ENCODE data around the gene RBM6. TPM values are rescaled to one million over a fixed set of nuclear protein-coding genes. Genes with fewer than 3 reads are reported as not detected.

RBM6 gene
- polyA plus RNA-seq, 1 of the 3 experiments (the other 2 are of a cell fraction): 67.4 TPM

GRCh38 chr3:50090984-50091383, 151.0 kb downstream of the RBM6 start:
- H3K9ac ChIP-seq: no peak overlapping the region

GRCh38 chr3:50095352-50095998, 155.5 kb downstream of the RBM6 start:
- Histone ChIP-seq H3K79me2 (ENCODE audit: insufficient read depth) (peaks cover 77% of the 10 kb centered on the region), H4K20me1 (ENCODE audit: insufficient read depth) (peaks cover 54% of the 10 kb centered on the region), H3K4me1 (ENCODE audit: control insufficient read depth in 1 of 2, insufficient read depth in 2 of 2, low read depth in 1 of 2, low read length in 1 of 2) (peaks cover 4 to 12% of the 10 kb centered on the region in 2 experiments; a peak in 2 of 4 replicates), H3F3A (replicated peaks; ENCODE audit: insufficient read depth) (peaks cover 39% of the 10 kb centered on the region), H3K9me2 (no peaks in the 10 kb centered on the region), H2AFZ (ENCODE audit: low read depth) (no peak overlapping the region), H3K36me3 (replicated peaks in 1 of 2; ENCODE audit: control insufficient read depth in 1 of 2, insufficient read depth in 2 of 2, low read length in 1 of 2) (peaks cover 77 to 98% of the 10 kb centered on the region in 2 experiments), H3K9me3 (no peaks in the 10 kb centered on the region), H3K27me3 (ENCODE audit: insufficient read depth) (no peaks in the 10 kb centered on the region), H3K9ac (no peak overlapping the region), H3K4me2 (no peak overlapping the region), H3K27ac (ENCODE audit: low read depth in 2 of 2, low read length in 1 of 2) (no peak overlapping the region), H3K4me3 (ENCODE audit: low read depth in 2 of 2, low read length in 1 of 2) (no peak overlapping the region)
- WGBS (ENCODE audit: low lambda C conversion rate): 94% methylated on average over 5 of the region's 5 CpGs
- TF ChIP-seq NRF1 (IDR thresholded peaks at IDR 0.05; ENCODE audit: low read depth, low read length) (no peak), ZBTB33 (IDR thresholded peaks at IDR 0.05; ENCODE audit: borderline replicate concordance, low read depth) (no peak), FOXM1 (IDR thresholded peaks at IDR 0.05; ENCODE audit: low read depth) (no peak), GABPA (IDR thresholded peaks at IDR 0.05; ENCODE audit: low read depth) (no peak), TAF1 (IDR thresholded peaks at IDR 0.05; ENCODE audit: borderline replicate concordance, low read depth, low read length) (no peak), RAD21 (IDR thresholded peaks at IDR 0.05; ENCODE audit: low read length) (no peak), NFIC (IDR thresholded peaks at IDR 0.05; ENCODE audit: borderline replicate concordance) (no peak), IRF3 (IDR thresholded peaks at IDR 0.05; ENCODE audit: low read depth, low read length) (no peak), USF1 (IDR thresholded peaks at IDR 0.05; ENCODE audit: borderline replicate concordance, low read depth) (no peak), MAX (IDR thresholded peaks at IDR 0.05; ENCODE audit: low read depth) (no peak), YY1 (IDR thresholded peaks at IDR 0.05; ENCODE audit: low read depth) (no peak), EP300 (IDR thresholded peaks at IDR 0.05; ENCODE audit: borderline replicate concordance in 1 of 2, low read depth in 1 of 2, low read length in 1 of 2) (no peak), SIN3A (IDR thresholded peaks at IDR 0.05; ENCODE audit: borderline replicate concordance, low read depth, low read length) (no peak)
- CTCF ChIA-PET: interaction anchor here (0.6 to 1.9 kb wide), 7 partner anchors 18 to 99 kb away, joined by 3 to 6 read pairs (median 5); no protein-coding TSS in a partner anchor
- POLR2A ChIA-PET: interaction anchor here (0.6 to 1.5 kb wide), 2 partner anchors 12 to 403 kb away, joined by 5 read pairs; no protein-coding TSS in a partner anchor
- DNase-seq: no peak

More at GRCh38 chr3:50090984-50091383, 151.0 kb downstream of the RBM6 start:
- no peaks in the 10 kb centered on the region for H3K9me2 ChIP-seq
- H4K20me1 ChIP-seq (ENCODE audit: insufficient read depth): peaks cover 29% of the 10 kb centered on the region
- H2AFZ ChIP-seq (ENCODE audit: low read depth): no peak overlapping the region
- peak overlapping the region in 1 of 2 experiments; percentile 85; a peak in 2 of 4 replicates for H3K4me3 ChIP-seq (ENCODE audit: low read depth in 2 of 2, low read length in 1 of 2)
- ChIA-PET CTCF (interaction anchor here (1.2 kb wide), 1 partner anchor 288 kb away, joined by 6 read pairs; the partner anchor contains the start of gene INKA1), POLR2A (no interaction called here)
- H3K36me3 ChIP-seq (replicated peaks in 1 of 2; ENCODE audit: control insufficient read depth in 1 of 2, insufficient read depth in 2 of 2, low read length in 1 of 2): peaks cover 48 to 56% of the 10 kb centered on the region in 2 experiments
- H3K79me2 ChIP-seq (ENCODE audit: insufficient read depth): peaks cover 75% of the 10 kb centered on the region
- no peaks in the 10 kb centered on the region for H3K27me3 ChIP-seq (ENCODE audit: insufficient read depth)
- no peaks in the 10 kb centered on the region for H3K9me3 ChIP-seq
- no peak for DNase-seq
- peaks cover 8 to 9% of the 10 kb centered on the region in 2 experiments; a peak in 2 of 4 replicates for H3K4me1 ChIP-seq (ENCODE audit: control insufficient read depth in 1 of 2, insufficient read depth in 2 of 2, low read depth in 1 of 2, low read length in 1 of 2)
- peaks cover 29% of the 10 kb centered on the region for H3F3A ChIP-seq (replicated peaks; ENCODE audit: insufficient read depth)
- no peak overlapping the region for H3K27ac ChIP-seq (ENCODE audit: low read depth in 2 of 2, low read length in 1 of 2)
- TF ChIP-seq MXI1 (IDR thresholded peaks at IDR 0.05; ENCODE audit: low read depth, low read length) (no peak), TAF1 (IDR thresholded peaks at IDR 0.05; ENCODE audit: borderline replicate concordance, low read depth, low read length) (no peak), IRF3 (IDR thresholded peaks at IDR 0.05; ENCODE audit: low read depth, low read length) (no peak), RXRA (IDR thresholded peaks at IDR 0.05; ENCODE audit: borderline replicate concordance, low read depth) (no peak), SIN3A (IDR thresholded peaks at IDR 0.05; ENCODE audit: borderline replicate concordance, low read depth, low read length) (no peak), MAX (IDR thresholded peaks at IDR 0.05; ENCODE audit: low read depth) (no peak), EP300 (IDR thresholded peaks at IDR 0.05; ENCODE audit: borderline replicate concordance in 1 of 2, low read depth in 1 of 2, low read length in 1 of 2) (no peak), FOXM1 (IDR thresholded peaks at IDR 0.05; ENCODE audit: low read depth) (no peak), GATA2 (CRISPR knock-in tag; IDR thresholded peaks at IDR 0.05) (no peak), JUND (IDR thresholded peaks at IDR 0.05) (no peak), MEF2A (IDR thresholded peaks at IDR 0.05; ENCODE audit: borderline replicate concordance, low read depth) (no peak)
- H3K4me2 ChIP-seq: peak overlapping the region; percentile 77
